Panc1 (cell line): ENCODE data around the gene TERT. TPM values are rescaled to one million over a fixed set of nuclear protein-coding genes. Genes with fewer than 3 reads are reported as not detected.

ENCODE experiments used
- ATAC-seq: fragments of 200-7000 bp; cut with Tn5 transposase; 2 replicates; pipeline ENCODE4 v1.9.1; 2020; ENCODE audit warnings: mild to moderate bottlenecking, moderate library complexity
- BruUV-seq: library from RNA; stranded (reverse); fragments of 400-500 nt; replicated peaks from 2 replicates; lab custom pipeline; 2021; lab: Mats Ljungman, UMichigan
- CTCF ChIA-PET: fragments of 300-600 bp; sonication (Branson Sonifier 250); formaldehyde crosslinking; loops from one replicate; lab custom pipeline; 2022; ENCODE audit warnings: antibody characterized with exemption; lab: Charles Lee
- POLR2A ChIA-PET: fragments of 300-600 bp; sonication (Branson Sonifier 250); formaldehyde crosslinking; loops from one replicate; lab custom pipeline; 2022; ENCODE audit warnings: antibody characterized with exemption; lab: Charles Lee
- DNase-seq: peaks from one replicate; pipeline ENCODE4 v3.0.0-alpha.2; 2010; ENCODE audit warnings: low read depth, low spot score
- H3K27ac ChIP-seq: 2 replicates; pipeline ENCODE4 v1.5.1; 2011; ENCODE audit warnings: mild to moderate bottlenecking, low read length, inconsistent platforms
- H3K27me3 ChIP-seq: fragments of 200-500 bp; sonication (Bioruptor generic); 2 replicates; pipeline ENCODE4 v1.6.0; 2014; ENCODE audit warnings: low read length, inconsistent platforms; ENCODE audit not compliant: control insufficient read depth, insufficient read depth
- H3K36me3 ChIP-seq: fragments of 200-500 bp; sonication (Bioruptor generic); 2 replicates; pipeline ENCODE4 v1.5.1; 2014; ENCODE audit warnings: inconsistent platforms, mild to moderate bottlenecking, low read length, moderate library complexity; ENCODE audit not compliant: control insufficient read depth, insufficient read depth
- H3K4me1 ChIP-seq: 2 replicates; pipeline ENCODE4 v1.5.1; 2011; ENCODE audit warnings: inconsistent platforms, mild to moderate bottlenecking, low read length, moderate library complexity; ENCODE audit not compliant: control insufficient read depth, insufficient read depth
- H3K4me3 ChIP-seq, 2 experiments: 2 replicates each; pipeline ENCODE4 v1.5.1; 2011 to 2012; ENCODE audit warnings: low read depth in 2 of 2, low read length in 2 of 2, mild to moderate bottlenecking in 2 of 2, inconsistent platforms in 1 of 2, moderate library complexity in 1 of 2
- H3K9me3 ChIP-seq: fragments of 200-500 bp; sonication (Bioruptor generic); 2 replicates; pipeline ENCODE4 v1.5.1; 2014; ENCODE audit warnings: low read depth, mild to moderate bottlenecking, inconsistent platforms, low read length, moderate library complexity; ENCODE audit not compliant: control insufficient read depth, insufficient read depth
- CTCF ChIP-seq: fragments of 450-650 bp; IDR thresholded peaks from 2 replicates; pipeline ENCODE4 v1.5.1; 2017; ENCODE audit warnings: mild to moderate bottlenecking
- POLR2AphosphoS5 ChIP-seq: IDR thresholded peaks from 2 replicates; pipeline ENCODE4 v1.6.1; 2012; ENCODE audit warnings: mild to moderate bottlenecking, low read depth, low read length, moderate library complexity
- REST ChIP-seq, 2 experiments: IDR thresholded peaks; 2 replicates each; pipeline ENCODE4 v1.6.1; 2011 to 2012; ENCODE audit warnings: low read depth in 2 of 2, control low read depth in 1 of 2, low read length in 1 of 2, mild to moderate bottlenecking in 1 of 2, moderate library complexity in 1 of 2; ENCODE audit not compliant: insufficient read depth in 1 of 2
- SIN3A ChIP-seq: IDR thresholded peaks from 2 replicates; pipeline ENCODE4 v1.6.1; 2012; ENCODE audit warnings: low read depth, mild to moderate bottlenecking, low read length, moderate library complexity, borderline replicate concordance; ENCODE audit not compliant: insufficient read depth
- TCF7L2 ChIP-seq: IDR thresholded peaks from 2 replicates; pipeline ENCODE4 v1.6.1; 2011; ENCODE audit warnings: mild to moderate bottlenecking, low read depth, low read length, inconsistent platforms
- in situ Hi-C: cut with HindIII; loops from 2 replicates; pipeline ENCODE4 v1.10.0; 2016; ENCODE audit warnings: low sequenced_read_pairs, low pct_unique_long_range_greater_than_20kb
- intact Hi-C: fragments of 100-400 bp; cut with micrococcal nuclease; formaldehyde crosslinking; loops from one replicate; pipeline ENCODE4 v1.10.0; 2022; ENCODE audit not compliant: unreplicated experiment
- total RNA-seq: library from RNA; stranded (reverse); gene quantifications from one replicate; pipeline ENCODE4 v1.2.1, GENCODE V29; 2021; ENCODE audit not compliant: unreplicated experiment

The TERT gene
- total RNA-seq, 1 experiment from 2014 or later, result 8.9 TPM

- Histone ChIP-seq H3K4me1 (no peaks in the 10 kb centered on the region), H3K36me3 (no peaks in the 10 kb centered on the region), H3K4me3 (no peak overlapping the region), H3K9me3 (no peaks in the 10 kb centered on the region), H3K27me3 (no peaks in the 10 kb centered on the region), H3K27ac (no peak overlapping the region)
- DNase-seq, result no peak
- BruUV-seq, result no TSS peak
- intact Hi-C loops, result no loop called here
- ChIA-PET POLR2A (no interaction called here), CTCF (no interaction called here)
- TF ChIP-seq TCF7L2 (no peak), SIN3A (no peak), REST (IDR thresholded peaks at IDR 0.05; ENCODE audit: insufficient read depth in 1 of 2, low read depth in 2 of 2, low read length in 1 of 2) (no peak), CTCF (no peak), POLR2AphosphoS5 (no peak)
- in situ Hi-C loops, result no loop called here
- no peak for ATAC-seq
Measured at GRCh38 chr5:1270426-1270825, 24.4 kb downstream of the TERT start.

- Histone ChIP-seq H3K27me3 (no peaks in the 10 kb centered on the region), H3K4me1 (no peaks in the 10 kb centered on the region), H3K4me3 (no peak overlapping the region), H3K27ac (no peak overlapping the region), H3K36me3 (no peaks in the 10 kb centered on the region), H3K9me3 (no peaks in the 10 kb centered on the region)
- ChIA-PET POLR2A (no interaction called here), CTCF (no interaction called here)
- in situ Hi-C loops, result no loop called here
- intact Hi-C loops, result no loop called here
- BruUV-seq, result no TSS peak
- TF ChIP-seq SIN3A, result no peak
- no peak for TF ChIP-seq POLR2AphosphoS5
- no peak for TF ChIP-seq CTCF
- TF ChIP-seq REST (IDR thresholded peaks at IDR 0.05; ENCODE audit: insufficient read depth in 1 of 2, low read depth in 2 of 2, low read length in 1 of 2), result no peak
- TF ChIP-seq TCF7L2, result no peak
- ATAC-seq (no peak), DNase-seq (no peak)
Measured at GRCh38 chr5:1268666-1269065, 26.2 kb downstream of the TERT start.
